ENCODE results near the gene PPP5C.

PPP5C gene

DNA sequence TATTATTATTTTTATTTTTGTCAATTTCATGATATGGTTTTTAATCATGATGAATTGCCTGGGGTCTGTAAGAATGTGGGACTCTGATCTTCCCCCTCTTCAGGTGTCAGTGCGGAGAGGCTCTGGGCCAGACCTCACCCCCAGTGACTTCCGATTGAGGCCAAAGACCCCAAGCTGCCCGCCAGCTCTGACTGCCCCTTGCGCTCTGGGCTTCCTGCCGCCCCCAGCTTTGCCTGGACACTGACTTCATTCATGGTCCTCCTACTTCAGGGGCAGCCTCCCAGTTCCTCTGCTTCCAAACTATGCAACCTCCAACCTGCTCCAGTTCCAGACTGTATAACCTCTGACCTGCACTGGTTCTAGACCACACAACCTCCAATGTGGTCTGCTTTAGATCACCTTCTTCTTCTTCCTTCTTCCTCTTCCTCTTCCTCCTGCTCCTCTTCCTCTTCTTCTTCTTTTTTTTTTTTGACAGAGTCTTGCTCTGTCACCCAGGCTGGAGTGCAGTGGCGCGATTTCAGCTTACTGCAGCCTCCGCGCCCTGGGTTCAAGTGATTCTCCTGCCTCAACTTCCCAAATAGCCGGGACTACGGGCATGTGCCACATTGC lies 6.7 kb upstream of the PPP5C start:
- H3K4me1 ChIP-seq (ENCODE audit: insufficient read depth, poor library complexity, severe bottlenecking) = no peaks in the 10 kb centered on the region
- H3K9me3 ChIP-seq (ENCODE audit: severe bottlenecking) = no peaks in the 10 kb centered on the region
- H3K36me3 ChIP-seq (ENCODE audit: low read depth) = no peaks in the 10 kb centered on the region
- DNase-seq (ENCODE audit: low spot score) (no peak), ATAC-seq (ENCODE audit: low read depth) (no peak)
- TF ChIP-seq, protein P1, sequence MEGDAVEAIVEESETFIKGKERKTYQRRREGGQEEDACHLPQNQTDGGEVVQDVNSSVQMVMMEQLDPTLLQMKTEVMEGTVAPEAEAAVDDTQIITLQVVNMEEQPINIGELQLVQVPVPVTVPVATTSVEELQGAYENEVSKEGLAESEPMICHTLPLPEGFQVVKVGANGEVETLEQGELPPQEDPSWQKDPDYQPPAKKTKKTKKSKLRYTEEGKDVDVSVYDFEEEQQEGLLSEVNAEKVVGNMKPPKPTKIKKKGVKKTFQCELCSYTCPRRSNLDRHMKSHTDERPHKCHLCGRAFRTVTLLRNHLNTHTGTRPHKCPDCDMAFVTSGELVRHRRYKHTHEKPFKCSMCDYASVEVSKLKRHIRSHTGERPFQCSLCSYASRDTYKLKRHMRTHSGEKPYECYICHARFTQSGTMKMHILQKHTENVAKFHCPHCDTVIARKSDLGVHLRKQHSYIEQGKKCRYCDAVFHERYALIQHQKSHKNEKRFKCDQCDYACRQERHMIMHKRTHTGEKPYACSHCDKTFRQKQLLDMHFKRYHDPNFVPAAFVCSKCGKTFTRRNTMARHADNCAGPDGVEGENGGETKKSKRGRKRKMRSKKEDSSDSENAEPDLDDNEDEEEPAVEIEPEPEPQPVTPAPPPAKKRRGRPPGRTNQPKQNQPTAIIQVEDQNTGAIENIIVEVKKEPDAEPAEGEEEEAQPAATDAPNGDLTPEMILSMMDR (IDR thresholded peaks at IDR 0.05; ENCODE audit: poor library complexity, severe bottlenecking) = no peak
- H3K27ac ChIP-seq (ENCODE audit: poor library complexity, severe bottlenecking) = no peak overlapping the region
- H3K27me3 ChIP-seq (ENCODE audit: insufficient read depth, poor library complexity, severe bottlenecking) = no peaks in the 10 kb centered on the region
- H3K4me3 ChIP-seq (ENCODE audit: severe bottlenecking) = no peak overlapping the region

DNA sequence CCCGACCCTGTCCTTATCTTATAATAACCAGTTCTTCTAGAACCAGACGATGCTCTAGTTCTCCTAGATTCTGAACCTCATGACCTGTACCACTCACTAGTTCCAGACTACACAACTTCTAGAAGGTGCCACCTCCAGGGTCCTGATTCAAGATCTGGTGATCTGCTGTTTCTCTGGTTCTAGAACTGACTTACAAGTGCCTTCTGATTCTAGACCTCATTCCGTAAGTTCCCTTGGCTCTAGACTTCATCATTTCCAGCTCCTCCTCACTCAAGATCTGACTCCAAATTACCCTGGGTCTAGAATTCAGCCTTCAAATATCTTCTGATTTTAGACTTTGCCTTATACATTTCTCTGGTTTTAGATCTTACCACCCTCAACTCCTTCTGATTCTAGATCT lies 5.0 kb upstream of the PPP5C start:
- Histone ChIP-seq H3K4me1 (ENCODE audit: insufficient read depth, poor library complexity, severe bottlenecking) (no peaks in the 10 kb centered on the region), H3K9me3 (ENCODE audit: severe bottlenecking) (no peaks in the 10 kb centered on the region), H3K27ac (ENCODE audit: poor library complexity, severe bottlenecking) (no peak overlapping the region), H3K27me3 (ENCODE audit: insufficient read depth, poor library complexity, severe bottlenecking) (no peaks in the 10 kb centered on the region), H3K36me3 (ENCODE audit: low read depth) (no peaks in the 10 kb centered on the region), H3K4me3 (ENCODE audit: severe bottlenecking) (no peak overlapping the region)
- no peak for DNase-seq (ENCODE audit: low spot score)
- no peak for ATAC-seq (ENCODE audit: low read depth)
- TF ChIP-seq, protein P1 (IDR thresholded peaks at IDR 0.05; ENCODE audit: poor library complexity, severe bottlenecking) = no peak

DNA sequence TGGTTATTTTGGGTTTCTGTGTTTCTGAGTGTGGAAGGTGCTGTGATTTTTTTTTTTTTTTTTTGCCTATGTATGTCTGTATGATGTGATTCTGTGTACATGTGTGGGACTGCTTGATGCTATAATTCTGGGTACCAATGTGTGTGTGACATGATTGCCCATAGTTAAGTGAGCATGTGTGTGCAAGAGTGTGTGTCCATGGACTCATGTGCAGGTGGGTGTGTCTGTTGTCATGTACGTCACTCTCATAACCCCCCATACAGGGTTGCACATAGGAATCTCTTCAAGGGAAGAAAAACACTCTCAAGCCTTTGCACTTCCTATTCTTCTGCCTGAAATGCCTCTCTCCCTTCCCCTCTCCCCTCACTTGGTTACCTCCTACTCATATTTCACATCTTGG lies 2.5 kb upstream of the PPP5C start:
- no peak overlapping the region for H3K4me3 ChIP-seq (ENCODE audit: severe bottlenecking)
- H3K27me3 ChIP-seq (ENCODE audit: insufficient read depth, poor library complexity, severe bottlenecking) = no peaks in the 10 kb centered on the region
- no peak overlapping the region for H3K27ac ChIP-seq (ENCODE audit: poor library complexity, severe bottlenecking)
- no peak for DNase-seq (ENCODE audit: low spot score)
- H3K9me3 ChIP-seq (ENCODE audit: severe bottlenecking) = no peaks in the 10 kb centered on the region
- no peak for ATAC-seq (ENCODE audit: low read depth)
- H3K36me3 ChIP-seq (ENCODE audit: low read depth) = peaks cover 8% of the 10 kb centered on the region
- TF ChIP-seq, protein P1 (IDR thresholded peaks at IDR 0.05; ENCODE audit: poor library complexity, severe bottlenecking) = no peak
- H3K4me1 ChIP-seq (ENCODE audit: insufficient read depth, poor library complexity, severe bottlenecking) = peaks cover 9% of the 10 kb centered on the region

DNA sequence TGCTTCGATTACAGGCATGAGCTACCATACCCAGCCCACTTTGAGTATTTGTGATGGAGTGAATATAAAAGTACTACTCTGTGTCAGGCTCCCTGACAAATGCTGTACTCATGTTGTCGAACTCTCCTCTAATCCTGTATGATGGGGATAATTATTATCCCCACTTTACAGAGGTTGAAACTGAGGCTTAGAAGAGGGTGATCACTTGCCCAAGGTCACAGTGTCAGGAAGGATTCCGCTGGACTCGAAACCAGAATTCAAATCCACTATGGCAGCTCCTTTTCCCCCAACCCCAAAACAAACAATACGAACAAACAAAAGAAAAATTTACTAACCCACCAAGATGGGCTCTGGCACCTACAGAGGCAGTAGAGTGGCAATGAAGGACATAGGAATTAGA lies 1.7 kb upstream of the PPP5C start:
- Histone ChIP-seq H3K27ac (ENCODE audit: poor library complexity, severe bottlenecking) (no peak overlapping the region), H3K4me1 (ENCODE audit: insufficient read depth, poor library complexity, severe bottlenecking) (peaks cover 12% of the 10 kb centered on the region), H3K36me3 (ENCODE audit: low read depth) (peaks cover 8% of the 10 kb centered on the region), H3K27me3 (ENCODE audit: insufficient read depth, poor library complexity, severe bottlenecking) (no peaks in the 10 kb centered on the region), H3K4me3 (ENCODE audit: severe bottlenecking) (no peak overlapping the region), H3K9me3 (ENCODE audit: severe bottlenecking) (no peaks in the 10 kb centered on the region)
- ATAC-seq (ENCODE audit: low read depth) (no peak), DNase-seq (ENCODE audit: low spot score) (no peak)
- TF ChIP-seq, protein P1 (IDR thresholded peaks at IDR 0.05; ENCODE audit: poor library complexity, severe bottlenecking) = no peak

DNA sequence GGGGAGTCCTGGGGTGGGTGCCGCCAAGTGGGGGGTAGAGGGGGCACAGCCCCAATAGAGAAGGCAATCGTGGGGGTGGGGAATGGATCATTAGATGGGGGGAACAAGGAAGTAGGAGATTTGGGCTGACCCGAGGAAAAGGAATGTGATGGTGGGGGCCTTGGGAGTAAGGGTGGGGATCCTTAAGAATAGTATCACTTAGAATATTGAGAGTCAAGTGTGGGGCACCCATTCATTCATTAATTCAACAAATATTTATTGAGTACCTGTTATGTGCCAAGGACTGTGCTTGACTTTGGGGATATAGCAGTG lies 641 bp downstream of the PPP5C start:
- ATAC-seq (ENCODE audit: low read depth) (no peak), DNase-seq (ENCODE audit: low spot score) (no peak)
- no peaks in the 10 kb centered on the region for H3K27me3 ChIP-seq (ENCODE audit: insufficient read depth, poor library complexity, severe bottlenecking)
- H3K4me3 ChIP-seq (ENCODE audit: severe bottlenecking) = peak overlapping the region; percentile 79
- TF ChIP-seq, protein P1 (IDR thresholded peaks at IDR 0.05; ENCODE audit: poor library complexity, severe bottlenecking) = peak; percentile 62
- H3K36me3 ChIP-seq (ENCODE audit: low read depth) = peaks cover 20% of the 10 kb centered on the region
- peaks cover 31% of the 10 kb centered on the region for H3K4me1 ChIP-seq (ENCODE audit: insufficient read depth, poor library complexity, severe bottlenecking)
- peak overlapping the region; percentile 95 for H3K27ac ChIP-seq (ENCODE audit: poor library complexity, severe bottlenecking)
- H3K9me3 ChIP-seq (ENCODE audit: severe bottlenecking) = no peaks in the 10 kb centered on the region
